Activated CD4-positive, alpha-beta T cell treated with anti-CD3 and anti-CD28 coated beads for 48 hours (primary cell): ENCODE results near the gene XPO6.

ENCODE experiments used
- DNase-seq: peaks from one replicate; pipeline ENCODE4 v3.0.0-alpha.2; 2020

Gene XPO6

GRCh38 chr16:28207399-28207798 lies 4.4 kb downstream of the XPO6 start:
- DNase-seq, result no peak

GRCh38 chr16:28205974-28206373 lies 5.8 kb downstream of the XPO6 start:
- DNase-seq, result no peak

- DNase-seq, result no peak
Observed at GRCh38 chr16:28205117-28205899, 6.5 kb downstream of the XPO6 start.

- DNase-seq, result no peak
Observed at GRCh38 chr16:28204622-28205021, 7.1 kb downstream of the XPO6 start.

- DNase-seq, result no peak
Observed at GRCh38 chr16:28204204-28204603, 7.6 kb downstream of the XPO6 start.

- DNase-seq, result peak; percentile 68
Observed at GRCh38 chr16:28202147-28202746, 9.5 kb downstream of the XPO6 start.

- DNase-seq, result no peak
Observed at GRCh38 chr16:28200661-28201060, 11.1 kb downstream of the XPO6 start.

- DNase-seq, result no peak
Observed at GRCh38 chr16:28196387-28196987, 15.3 kb downstream of the XPO6 start.

- DNase-seq, result no peak
Observed at GRCh38 chr16:28195859-28196258, 15.9 kb downstream of the XPO6 start.

- DNase-seq, result peak; percentile 66
Observed at GRCh38 chr16:28193530-28194423, 18.0 kb downstream of the XPO6 start.

- peak; percentile 81 for DNase-seq
Observed at GRCh38 chr16:28192806-28193529, 18.8 kb downstream of the XPO6 start.

- no peak for DNase-seq
Observed at GRCh38 chr16:28191364-28191960, 20.3 kb downstream of the XPO6 start.

- DNase-seq, result peak; percentile 49
Observed at GRCh38 chr16:28189245-28189644, 22.5 kb downstream of the XPO6 start.

- DNase-seq, result no peak
Observed at GRCh38 chr16:28188085-28188916, 23.5 kb downstream of the XPO6 start.

- DNase-seq, result no peak
Observed at GRCh38 chr16:28187595-28188004, 24.2 kb downstream of the XPO6 start.

GRCh38 chr16:28186752-28187151 lies 25.0 kb downstream of the XPO6 start:
- DNase-seq, result no peak

GRCh38 chr16:28185696-28186095 lies 26.1 kb downstream of the XPO6 start:
- DNase-seq, result no peak

GRCh38 chr16:28184625-28185024 lies 27.1 kb downstream of the XPO6 start:
- no peak for DNase-seq

- DNase-seq, result no peak
Observed at GRCh38 chr16:28183930-28184329, 27.8 kb downstream of the XPO6 start.

GRCh38 chr16:28183484-28183883 lies 28.3 kb downstream of the XPO6 start:
- DNase-seq, result no peak

GRCh38 chr16:28182801-28183200 lies 29.0 kb downstream of the XPO6 start:
- no peak for DNase-seq
